DOHH2 (cell line): ENCODE measurements around the gene RAD51B.

Source experiments
- H3F3A ChIP-seq: fragments of 200-600 bp; sonication (generic), shearing (Covaris generic); 2 replicates; pipeline ENCODE4 v1.6.0; 2016; ENCODE audit warnings: antibody characterized with exemption, mild to moderate bottlenecking; ENCODE audit not compliant: control insufficient read depth, insufficient read depth
- H3K27ac ChIP-seq: fragments of 200-600 bp; sonication (generic); 2 replicates; pipeline ENCODE4 v1.5.1; 2014; ENCODE audit warnings: low read depth, mild to moderate bottlenecking, low read length, moderate library complexity
- H3K27me3 ChIP-seq: fragments of 200-600 bp; sonication (generic); 2 replicates; pipeline ENCODE4 v1.6.1; 2014; ENCODE audit warnings: mild to moderate bottlenecking, low read length, mixed read lengths; ENCODE audit not compliant: control insufficient read depth
- H3K36me3 ChIP-seq: fragments of 200-600 bp; sonication (generic); 2 replicates; pipeline ENCODE4 v1.6.1; 2014; ENCODE audit warnings: mild to moderate bottlenecking, low read length, moderate library complexity, mixed read lengths; ENCODE audit not compliant: control insufficient read depth
- H3K4me1 ChIP-seq: fragments of 200-600 bp; sonication (generic); 2 replicates; pipeline ENCODE4 v1.6.1; 2014; ENCODE audit warnings: mild to moderate bottlenecking, low read length, mixed read lengths; ENCODE audit not compliant: control insufficient read depth
- H3K4me2 ChIP-seq: fragments of 200-600 bp; sonication (generic); 2 replicates; pipeline ENCODE4 v1.6.0; 2014; ENCODE audit warnings: mild to moderate bottlenecking, low read length, moderate library complexity
- H3K4me3 ChIP-seq: fragments of 200-600 bp; sonication (generic); 2 replicates; pipeline ENCODE4 v1.5.1; 2014; ENCODE audit warnings: mild to moderate bottlenecking, low read length, mixed read lengths
- H3K79me2 ChIP-seq: fragments of 200-600 bp; sonication (generic); 2 replicates; pipeline ENCODE4 v1.6.1; 2014; ENCODE audit warnings: mild to moderate bottlenecking, low read length, mixed read lengths; ENCODE audit not compliant: control insufficient read depth
- H3K9me2 ChIP-seq: fragments of 200-600 bp; sonication (generic); replicated peaks from 2 replicates; pipeline ENCODE4 v1.6.1; 2014; ENCODE audit warnings: mild to moderate bottlenecking, low read length, mixed read lengths; ENCODE audit not compliant: control insufficient read depth
- H3K9me3 ChIP-seq: fragments of 200-600 bp; sonication (generic); 2 replicates; pipeline ENCODE4 v1.6.1; 2014; ENCODE audit warnings: antibody characterized with exemption, low read length, mixed read lengths; ENCODE audit not compliant: control insufficient read depth, insufficient read depth
- H4K20me1 ChIP-seq: fragments of 200-600 bp; sonication (generic); 2 replicates; pipeline ENCODE4 v1.6.0; 2014; ENCODE audit warnings: low read depth, mild to moderate bottlenecking, antibody characterized with exemption, low read length, moderate library complexity; ENCODE audit not compliant: control insufficient read depth, insufficient read depth
- CTCF ChIP-seq: fragments of 200-600 bp; sonication (generic); IDR thresholded peaks from one replicate; pipeline ENCODE4 v1.5.1; 2014; ENCODE audit warnings: antibody characterized with exemption, mild to moderate bottlenecking, low read depth, low read length; ENCODE audit not compliant: poor library complexity, severe bottlenecking
- EZH2phosphoT487 ChIP-seq: fragments of 200-600 bp; sonication (generic); IDR thresholded peaks from 2 replicates; pipeline ENCODE4 v1.6.1; 2017; ENCODE audit warnings: borderline replicate concordance, mild to moderate bottlenecking, antibody characterized with exemption, low read length, moderate library complexity, mixed read lengths

RAD51B gene

DNA sequence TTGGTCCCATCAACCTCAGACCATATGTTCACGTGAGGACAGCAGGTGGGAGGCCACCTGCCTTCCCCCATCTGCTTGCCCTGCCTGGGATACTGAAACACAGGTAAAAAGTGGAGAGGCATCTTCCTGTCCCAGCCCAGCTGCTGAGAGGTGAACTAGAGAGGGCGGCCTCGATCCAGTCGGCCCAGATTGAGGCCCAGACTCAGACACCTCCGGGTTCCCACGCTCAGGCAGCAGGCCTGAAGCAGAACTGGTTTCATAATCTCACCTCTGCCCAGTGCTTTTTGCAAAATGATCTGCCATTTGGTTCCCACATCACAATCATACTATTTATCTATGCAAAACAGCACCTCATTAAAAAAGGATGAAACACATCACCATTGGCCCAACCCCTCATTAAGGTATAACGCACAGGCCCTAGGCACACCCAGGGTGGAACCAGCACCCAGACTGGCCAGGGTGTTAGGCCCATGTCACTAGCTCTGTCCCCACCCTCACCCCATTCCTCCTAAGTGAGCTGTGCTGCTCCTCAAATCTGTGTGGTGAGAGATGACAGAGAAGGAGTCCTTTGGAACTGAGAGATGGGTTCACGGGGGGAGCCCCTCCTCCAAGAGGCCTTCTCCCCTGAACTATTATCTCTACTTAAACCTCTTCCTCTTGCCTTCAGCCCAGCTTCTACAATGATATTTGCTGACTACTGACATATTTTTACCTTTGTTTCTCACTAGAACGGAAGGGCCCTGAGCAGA is 892.2 kb downstream of the RAD51B start:
- Histone ChIP-seq H3K9me3 (no peaks in the 10 kb centered on the region), H3K4me3 (no peak overlapping the region), H3K27me3 (no peaks in the 10 kb centered on the region), H3F3A (no peaks in the 10 kb centered on the region), H3K79me2 (no peaks in the 10 kb centered on the region), H3K9me2 (no peaks in the 10 kb centered on the region), H3K36me3 (no peaks in the 10 kb centered on the region), H3K4me2 (no peak overlapping the region), H3K4me1 (no peaks in the 10 kb centered on the region), H3K27ac (no peak overlapping the region), H4K20me1 (no peaks in the 10 kb centered on the region)
- no peak for TF ChIP-seq CTCF

DNA sequence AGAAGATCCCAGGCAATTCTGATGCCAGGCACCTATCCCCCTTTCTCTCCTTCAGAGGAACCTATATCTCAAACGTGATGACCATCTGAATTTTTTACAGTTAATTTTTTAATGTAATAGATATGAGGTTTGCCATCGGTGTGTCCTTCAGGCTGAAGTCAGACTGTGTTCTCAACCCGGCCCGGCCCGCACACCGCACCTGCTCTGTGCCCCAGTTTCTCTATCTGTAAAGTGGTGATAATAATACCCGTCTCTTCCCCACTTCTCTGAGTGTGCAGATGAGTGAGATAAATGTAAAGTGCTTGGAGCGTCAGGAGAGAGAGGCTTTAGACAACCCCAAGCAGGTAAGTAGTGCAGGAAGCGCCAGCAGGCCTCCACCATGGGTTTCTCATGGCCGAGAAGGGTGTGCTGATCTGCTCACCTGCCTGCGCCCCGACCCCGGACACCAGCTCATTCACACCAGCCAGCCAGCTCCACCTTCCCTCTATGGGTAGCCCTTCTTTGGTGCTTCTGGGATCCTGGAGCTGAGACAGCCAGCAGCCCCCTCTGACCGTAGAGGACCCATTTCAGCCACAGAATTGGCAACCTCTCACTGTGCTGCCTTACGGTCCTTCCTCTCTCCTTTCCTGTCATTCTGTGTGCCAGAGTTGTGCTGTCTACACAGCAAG is 893.3 kb downstream of the RAD51B start:
- Histone ChIP-seq H3K79me2 (no peaks in the 10 kb centered on the region), H3F3A (no peaks in the 10 kb centered on the region), H3K27me3 (no peaks in the 10 kb centered on the region), H4K20me1 (no peaks in the 10 kb centered on the region), H3K27ac (no peak overlapping the region), H3K4me1 (peaks cover 6% of the 10 kb centered on the region), H3K36me3 (no peaks in the 10 kb centered on the region), H3K9me2 (no peaks in the 10 kb centered on the region), H3K9me3 (no peaks in the 10 kb centered on the region), H3K4me3 (no peak overlapping the region), H3K4me2 (no peak overlapping the region)
- TF ChIP-seq EZH2phosphoT487 = no peak
- TF ChIP-seq CTCF = no peak

DNA sequence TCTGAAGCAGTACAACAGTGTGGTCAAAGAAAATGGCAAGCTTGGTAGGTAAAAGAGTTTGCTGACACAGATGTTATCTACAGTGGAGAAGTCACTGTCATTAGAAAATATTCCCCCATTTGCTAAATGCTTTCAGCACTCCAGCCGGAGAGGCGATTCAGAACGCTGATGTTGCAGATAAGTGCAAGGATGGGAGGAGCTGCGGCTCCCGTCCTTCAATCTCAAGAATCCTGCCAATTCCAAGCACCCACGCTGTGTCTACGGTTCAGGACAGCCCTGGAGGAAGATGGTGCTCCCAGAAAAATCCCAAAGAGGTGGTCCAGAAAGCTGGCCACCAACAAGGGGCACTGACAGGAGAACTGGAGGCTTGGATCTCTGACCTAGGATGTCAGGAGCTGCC is 894.2 kb downstream of the RAD51B start:
- no peak overlapping the region for H3K27ac ChIP-seq
- H3K27me3 ChIP-seq = no peaks in the 10 kb centered on the region
- no peaks in the 10 kb centered on the region for H3K79me2 ChIP-seq
- no peaks in the 10 kb centered on the region for H3K9me2 ChIP-seq
- H3K36me3 ChIP-seq = no peaks in the 10 kb centered on the region
- no peak overlapping the region for H3K4me3 ChIP-seq
- peaks cover 13% of the 10 kb centered on the region for H3K4me1 ChIP-seq
- no peak for TF ChIP-seq CTCF
- TF ChIP-seq EZH2phosphoT487 = no peak
- no peaks in the 10 kb centered on the region for H3F3A ChIP-seq
- no peaks in the 10 kb centered on the region for H4K20me1 ChIP-seq
- no peak overlapping the region for H3K4me2 ChIP-seq
- no peaks in the 10 kb centered on the region for H3K9me3 ChIP-seq
